Ishikawa (cell line): ENCODE results near the gene TSPAN4.

ENCODE experiments used
- CEBPB ChIP-seq: IDR thresholded peaks from 2 replicates; pipeline ENCODE4 v1.6.1; 2012
- EP300 ChIP-seq: IDR thresholded peaks from 2 replicates; pipeline ENCODE4 v1.6.1; 2012; ENCODE audit warnings: borderline replicate concordance
- RAD21 ChIP-seq: IDR thresholded peaks from 2 replicates; pipeline ENCODE4 v1.6.1; 2012; ENCODE audit warnings: low read depth
- YY1 ChIP-seq: IDR thresholded peaks from 2 replicates; pipeline ENCODE4 v1.6.1; 2012; ENCODE audit warnings: low read depth
- TF ChIP-seq, protein P1 (sequence below): IDR thresholded peaks from 2 replicates; pipeline ENCODE4 v1.6.1; 2012; ENCODE audit warnings: low read depth, mild to moderate bottlenecking

GRCh38 chr11:833849-834311, 8.8 kb upstream of the TSPAN4 start:
- no peak for TF ChIP-seq RAD21
- TF ChIP-seq, protein P1, sequence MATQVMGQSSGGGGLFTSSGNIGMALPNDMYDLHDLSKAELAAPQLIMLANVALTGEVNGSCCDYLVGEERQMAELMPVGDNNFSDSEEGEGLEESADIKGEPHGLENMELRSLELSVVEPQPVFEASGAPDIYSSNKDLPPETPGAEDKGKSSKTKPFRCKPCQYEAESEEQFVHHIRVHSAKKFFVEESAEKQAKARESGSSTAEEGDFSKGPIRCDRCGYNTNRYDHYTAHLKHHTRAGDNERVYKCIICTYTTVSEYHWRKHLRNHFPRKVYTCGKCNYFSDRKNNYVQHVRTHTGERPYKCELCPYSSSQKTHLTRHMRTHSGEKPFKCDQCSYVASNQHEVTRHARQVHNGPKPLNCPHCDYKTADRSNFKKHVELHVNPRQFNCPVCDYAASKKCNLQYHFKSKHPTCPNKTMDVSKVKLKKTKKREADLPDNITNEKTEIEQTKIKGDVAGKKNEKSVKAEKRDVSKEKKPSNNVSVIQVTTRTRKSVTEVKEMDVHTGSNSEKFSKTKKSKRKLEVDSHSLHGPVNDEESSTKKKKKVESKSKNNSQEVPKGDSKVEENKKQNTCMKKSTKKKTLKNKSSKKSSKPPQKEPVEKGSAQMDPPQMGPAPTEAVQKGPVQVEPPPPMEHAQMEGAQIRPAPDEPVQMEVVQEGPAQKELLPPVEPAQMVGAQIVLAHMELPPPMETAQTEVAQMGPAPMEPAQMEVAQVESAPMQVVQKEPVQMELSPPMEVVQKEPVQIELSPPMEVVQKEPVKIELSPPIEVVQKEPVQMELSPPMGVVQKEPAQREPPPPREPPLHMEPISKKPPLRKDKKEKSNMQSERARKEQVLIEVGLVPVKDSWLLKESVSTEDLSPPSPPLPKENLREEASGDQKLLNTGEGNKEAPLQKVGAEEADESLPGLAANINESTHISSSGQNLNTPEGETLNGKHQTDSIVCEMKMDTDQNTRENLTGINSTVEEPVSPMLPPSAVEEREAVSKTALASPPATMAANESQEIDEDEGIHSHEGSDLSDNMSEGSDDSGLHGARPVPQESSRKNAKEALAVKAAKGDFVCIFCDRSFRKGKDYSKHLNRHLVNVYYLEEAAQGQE, result no peak
- TF ChIP-seq YY1, result no peak
- no peak for TF ChIP-seq CEBPB
- TF ChIP-seq EP300, result no peak
